ENCODE results near the gene TMEFF1.

DNA sequence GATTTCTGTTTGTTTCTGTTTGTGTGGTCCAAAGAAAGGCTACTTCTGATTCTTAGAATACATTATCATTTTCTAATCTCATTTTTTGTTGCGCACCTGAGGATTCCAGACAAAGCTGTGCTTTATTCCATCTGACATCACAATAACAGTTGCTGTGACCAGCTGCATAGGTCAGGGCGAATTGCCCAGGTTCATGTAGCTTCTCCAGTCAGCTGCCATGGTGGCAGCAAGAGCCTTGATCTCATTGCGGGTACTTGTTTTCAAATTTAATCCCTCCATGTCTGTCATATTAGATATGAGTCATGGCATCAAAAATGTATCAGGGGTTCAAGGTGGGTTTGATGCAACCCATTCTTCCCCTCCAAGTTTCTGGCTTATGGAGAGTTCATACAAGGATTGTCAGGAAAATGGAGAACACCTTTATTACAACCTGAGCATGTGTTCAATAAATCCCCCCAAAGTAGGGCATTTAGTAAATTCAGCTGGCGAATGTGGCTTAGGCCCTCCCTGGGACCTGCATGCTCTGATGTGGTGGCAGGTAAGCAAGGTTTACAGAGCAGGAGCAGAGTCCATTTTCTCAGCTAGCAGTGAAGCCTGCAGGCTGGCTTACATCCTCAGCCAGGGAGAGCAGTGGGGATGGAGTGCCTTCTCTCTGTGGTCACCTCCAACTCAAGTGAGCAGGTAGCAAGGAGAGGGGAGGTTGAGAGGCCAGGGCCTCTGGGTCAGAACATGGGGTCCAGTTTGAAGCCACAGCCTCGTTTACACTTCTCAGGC, 118.9 kb downstream of the TMEFF1 start:
- TF ChIP-seq EZH2 (IDR thresholded peaks at IDR 0.05; ENCODE audit: insufficient read depth, poor library complexity, severe bottlenecking) (no peak), EZH2phosphoT487 (IDR thresholded peaks at IDR 0.05; ENCODE audit: insufficient read depth, low read depth) (no peak)

Data from GM23248 (cell line).